Adrenal gland (tissue), 12 donors: ENCODE results near the gene JPH2. TPM values are rescaled to one million over a fixed set of nuclear protein-coding genes. Genes with fewer than 3 reads are reported as not detected.

Experiments
- DNase-seq, 7 donors: peaks; one replicate each; pipeline ENCODE4 v3.0.0-alpha.2; 2019 to 2020
- H3K27ac ChIP-seq, 5 donors: fragments of 200-600 bp; sonication (generic) in 4 of 5; 1 replicate in 3 of 5; 2 replicates in 2 of 5; pipeline versions ENCODE4 v1.5.1 to v1.8.0; 2016 to 2020; ENCODE audit warnings: mild to moderate bottlenecking in 1 of 5
- H3K27me3 ChIP-seq: fragments of 200-600 bp; 2 replicates; pipeline ENCODE4 v1.8.0; 2021
- H3K36me3 ChIP-seq, 2 donors: fragments of 200-600 bp; replicated peaks in 1 of 2; 1 replicate in 1 of 2; 2 replicates in 1 of 2; pipeline versions ENCODE4 v1.5.1 to v1.8.0; 2018 to 2022
- H3K4me1 ChIP-seq, 2 donors: fragments of 200-600 bp; replicated peaks in 1 of 2; 1 replicate in 1 of 2; 2 replicates in 1 of 2; pipeline versions ENCODE4 v1.5.1 to v1.8.0; 2018 to 2021
- H3K4me3 ChIP-seq, 4 donors: fragments of 200-600 bp; sonication (generic) in 3 of 4; one replicate each; pipeline ENCODE4 v1.5.1; 2016 to 2018
- H3K9me3 ChIP-seq, 3 donors: fragments of 200-600 bp; sonication (generic) in 1 of 3; replicated peaks in 1 of 3; 1 replicate in 2 of 3; 2 replicates in 1 of 3; pipeline versions ENCODE4 v1.5.1 to v1.8.0; 2016 to 2021
- CTCF ChIP-seq, 6 experiments: fragments of 450-650 bp in 4 of 6; fragments of 200-600 bp in 2 of 6; sonication (generic) in 1 of 6; IDR thresholded peaks; 1 replicate in 5 of 6; 2 replicates in 1 of 6; pipeline versions ENCODE4 v1.5.1 to v1.8.0; 2016 to 2021; ENCODE audit warnings: antibody characterized with exemption in 6 of 6, mild to moderate bottlenecking in 2 of 6, moderate library complexity in 1 of 6
- POLR2A ChIP-seq, 2 donors: fragments of 450-650 bp; IDR thresholded peaks; one replicate each; pipeline ENCODE4 v1.6.1; 2017; ENCODE audit warnings: antibody characterized with exemption in 2 of 2, mild to moderate bottlenecking in 2 of 2, moderate library complexity in 1 of 2
- WGBS, 4 donors: extraction: QIAGEN DNeasy Blood & Tissue Kit in 2 of 4; methylation state at CpG; one replicate each; pipeline versions ENCODE4 v1.1.5 to v1.1.7; 2013 to 2017; 5-methylcytosine and 5-hydroxymethylcytosine counted together
- intact Hi-C, 2 donors: fragments of 100-400 bp; cut with DNase I; formaldehyde crosslinking; loops; one replicate each; pipeline versions ENCODE4 v1.14.1 to v1.15.0; 2022 to 2023
- polyA plus RNA-seq, 3 donors: library from polyadenylated mRNA; stranded (reverse); fragments of 200-250 nt in 2 of 3; fragments of 350-450 nt in 1 of 3; fragmentation: Illumina TruSeq in 1 of 3; extraction: RNeasy Lipid Tissue Mini Kit (QIAGEN cat#74804) in 1 of 3; gene quantifications; one replicate each; pipeline ENCODE4 v1.2.3, GENCODE V29; 2013 to 2014
- total RNA-seq, 9 donors: library from RNA; depleted of rRNA in 4 of 9; stranded (reverse); fragments of >200 nt in 4 of 9; fragments of 120-200 nt in 1 of 9; fragmentation: NEBNext Ultra II Directional in 1 of 9; extraction: Animal tissue kit (Norgen Biotek cat#: 25700) in 1 of 9; gene quantifications; one replicate each; pipeline versions ENCODE4 v1.1.0 to v1.2.4, GENCODE V29; 2013 to 2023
- donor health status: healthy with polysubstance abuse.
- donor health status: Bipolar disorder and iron deficiency.
- donor health status: DM: yes; HTN: yes; CAD: no.
- donor health status: DM: no; HTN: no; CAD: no.
- donor health status: DM: no; HTN: no; CAD: no.
- donor health status: DM: yes; HTN: yes; CAD: no.

Gene JPH2
- total and polyA plus RNA-seq, 12 donors: 0.59 to 13.0 (median 3.4) TPM

- TF ChIP-seq CTCF (IDR thresholded peaks at IDR 0.05) (no peak), POLR2A (IDR thresholded peaks at IDR 0.05) (no peak)
- H3K36me3 ChIP-seq: no peaks in the 10 kb centered on the region
- H3K4me1 ChIP-seq: no peaks in the 10 kb centered on the region
- no peak for DNase-seq
- intact Hi-C loops: no loop called here
- 58 to 70% (median 64%) methylated on average over 7 of the region's 7 CpGs for WGBS, 4 donors
- H3K9me3 ChIP-seq: no peaks in the 10 kb centered on the region
- H3K27ac ChIP-seq: no peak overlapping the region
- H3K4me3 ChIP-seq: no peak overlapping the region
- H3K27me3 ChIP-seq: no peaks in the 10 kb centered on the region
These were observed 87.2 kb downstream of the JPH2 start for GRCh38 chr20:44099832-44100231.

- 83 to 94% (median 90%) methylated on average over 5 of the region's 5 CpGs for WGBS, 4 donors
- Histone ChIP-seq H3K4me3 (no peak overlapping the region), H3K27ac (no peak overlapping the region), H3K36me3 (no peaks in the 10 kb centered on the region), H3K4me1 (no peaks in the 10 kb centered on the region), H3K9me3 (no peaks in the 10 kb centered on the region), H3K27me3 (peaks cover 3% of the 10 kb centered on the region)
- intact Hi-C loops: no loop called here
- no peak for DNase-seq
- TF ChIP-seq CTCF (IDR thresholded peaks at IDR 0.05) (no peak), POLR2A (IDR thresholded peaks at IDR 0.05) (no peak)
These were observed 88.3 kb downstream of the JPH2 start for GRCh38 chr20:44098657-44099056.

GRCh38 chr20:44098256-44098630 lies 88.7 kb downstream of the JPH2 start:
- H3K27me3 ChIP-seq: peaks cover 3% of the 10 kb centered on the region
- intact Hi-C loops: no loop called here
- H3K27ac ChIP-seq: no peak overlapping the region
- 86 to 90% (median 88%) methylated on average over 6 of the region's 6 CpGs for WGBS, 4 donors
- H3K36me3 ChIP-seq: no peaks in the 10 kb centered on the region
- TF ChIP-seq CTCF (IDR thresholded peaks at IDR 0.05) (no peak), POLR2A (IDR thresholded peaks at IDR 0.05) (no peak)
- no peaks in the 10 kb centered on the region for H3K9me3 ChIP-seq
- no peaks in the 10 kb centered on the region for H3K4me1 ChIP-seq
- no peak for DNase-seq
- no peak overlapping the region for H3K4me3 ChIP-seq

- DNase-seq: no peak
- 71 to 77% (median 74%) methylated on average over 10 to 14 of the region's 14 CpGs for WGBS, 4 donors
These were observed 89.3 kb downstream of the JPH2 start for GRCh38 chr20:44097521-44098255.

More at GRCh38 chr20:44097521-44098255, 89.3 kb downstream of the JPH2 start:
- TF ChIP-seq CTCF (IDR thresholded peaks at IDR 0.05): no peak
- no peak for TF ChIP-seq POLR2A (IDR thresholded peaks at IDR 0.05)
- H3K4me3 ChIP-seq: no peak overlapping the region
- no peak overlapping the region for H3K27ac ChIP-seq
- no peaks in the 10 kb centered on the region for H3K36me3 ChIP-seq
- intact Hi-C loops: no loop called here
- H3K27me3 ChIP-seq: peaks cover 3% of the 10 kb centered on the region
- no peaks in the 10 kb centered on the region for H3K4me1 ChIP-seq
- H3K9me3 ChIP-seq: no peaks in the 10 kb centered on the region
